ENCODE measurements around the gene ICA1.

Gene ICA1

DNA sequence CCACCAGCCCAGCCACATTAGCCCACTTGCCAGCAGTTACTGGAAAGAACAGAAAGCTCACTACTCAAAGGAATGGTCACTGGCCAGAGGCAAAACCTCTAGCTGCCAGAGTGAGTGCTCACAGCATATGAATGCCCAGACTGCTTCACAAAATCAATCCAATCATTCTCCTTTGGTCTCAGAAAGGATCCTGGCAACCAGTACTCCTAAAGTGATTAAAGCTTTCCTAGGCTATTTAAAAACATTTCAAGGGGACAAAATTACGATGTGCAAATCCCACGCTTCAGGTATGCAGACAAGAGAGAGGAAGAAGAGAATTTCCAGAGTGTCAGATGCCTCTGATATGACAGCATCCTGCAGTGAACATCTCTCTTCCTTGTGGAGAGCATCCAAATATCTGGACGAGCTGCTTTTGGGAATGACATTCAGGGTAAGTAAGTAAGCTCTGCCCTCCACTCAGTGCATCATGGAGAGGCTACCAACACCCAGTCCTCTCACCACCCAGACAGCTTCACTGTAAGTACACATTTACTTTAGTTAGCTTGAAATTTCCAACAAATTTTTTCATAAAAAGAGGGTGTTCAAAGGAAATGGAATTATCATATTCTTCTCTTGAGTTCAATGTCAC is 25.1 kb downstream of the ICA1 start:
- Histone ChIP-seq H3K27ac (no peak overlapping the region), H3K4me3 (ENCODE audit: low read depth, low read length) (no peak overlapping the region), H3K27me3 (ENCODE audit: insufficient read depth, low read depth, severe bottlenecking) (no peaks in the 10 kb centered on the region), H3K9me3 (ENCODE audit: severe bottlenecking) (peaks cover 3% of the 10 kb centered on the region), H3K36me3 (no peaks in the 10 kb centered on the region)
- no peak for DNase-seq
- TF ChIP-seq, protein P1, sequence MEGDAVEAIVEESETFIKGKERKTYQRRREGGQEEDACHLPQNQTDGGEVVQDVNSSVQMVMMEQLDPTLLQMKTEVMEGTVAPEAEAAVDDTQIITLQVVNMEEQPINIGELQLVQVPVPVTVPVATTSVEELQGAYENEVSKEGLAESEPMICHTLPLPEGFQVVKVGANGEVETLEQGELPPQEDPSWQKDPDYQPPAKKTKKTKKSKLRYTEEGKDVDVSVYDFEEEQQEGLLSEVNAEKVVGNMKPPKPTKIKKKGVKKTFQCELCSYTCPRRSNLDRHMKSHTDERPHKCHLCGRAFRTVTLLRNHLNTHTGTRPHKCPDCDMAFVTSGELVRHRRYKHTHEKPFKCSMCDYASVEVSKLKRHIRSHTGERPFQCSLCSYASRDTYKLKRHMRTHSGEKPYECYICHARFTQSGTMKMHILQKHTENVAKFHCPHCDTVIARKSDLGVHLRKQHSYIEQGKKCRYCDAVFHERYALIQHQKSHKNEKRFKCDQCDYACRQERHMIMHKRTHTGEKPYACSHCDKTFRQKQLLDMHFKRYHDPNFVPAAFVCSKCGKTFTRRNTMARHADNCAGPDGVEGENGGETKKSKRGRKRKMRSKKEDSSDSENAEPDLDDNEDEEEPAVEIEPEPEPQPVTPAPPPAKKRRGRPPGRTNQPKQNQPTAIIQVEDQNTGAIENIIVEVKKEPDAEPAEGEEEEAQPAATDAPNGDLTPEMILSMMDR (IDR thresholded peaks at IDR 0.05; ENCODE audit: low read depth, low read length), result no peak

DNA sequence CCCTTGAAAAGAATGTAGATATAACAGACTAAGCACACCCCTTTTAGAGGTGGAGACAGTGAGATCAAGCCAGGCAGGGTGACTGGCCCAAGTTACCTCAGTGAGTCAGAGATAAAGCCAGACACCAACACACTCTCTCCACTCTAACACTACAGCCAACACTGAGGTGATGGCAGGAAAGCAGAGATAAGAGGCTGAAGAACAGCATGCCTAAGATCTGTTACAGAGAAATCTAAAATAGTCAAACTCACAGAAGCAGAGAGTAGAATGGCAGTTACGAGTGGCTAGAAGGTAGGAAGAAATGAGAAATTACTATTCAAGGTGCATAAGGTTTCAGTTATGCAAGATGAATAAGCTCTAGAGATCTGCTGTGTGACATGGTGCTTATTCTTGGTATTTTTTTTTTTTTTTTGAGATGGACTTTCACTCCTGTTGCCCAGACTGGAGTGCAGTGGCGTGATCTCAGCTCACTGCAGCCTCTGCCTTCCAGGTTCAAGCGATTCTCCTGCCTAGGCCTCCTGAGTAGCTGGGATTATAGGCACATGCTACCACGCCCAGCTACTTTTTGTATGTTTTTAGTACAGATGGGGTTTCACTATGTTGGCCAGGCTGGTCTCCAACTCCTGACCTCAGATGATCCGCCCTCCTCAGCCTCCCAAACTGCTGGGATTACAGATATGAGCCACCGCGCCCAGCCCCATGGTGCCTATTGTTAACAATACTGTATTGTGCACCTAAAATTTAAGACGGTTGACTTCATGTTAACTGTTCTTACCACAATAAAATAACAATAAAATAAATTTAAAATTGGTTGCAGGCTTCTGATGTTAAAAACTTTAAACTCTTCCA is 28.7 kb downstream of the ICA1 start:
- H3K36me3 ChIP-seq, result no peaks in the 10 kb centered on the region
- no peak overlapping the region for H3K4me3 ChIP-seq (ENCODE audit: low read depth, low read length)
- H3K27ac ChIP-seq, result no peak overlapping the region
- no peaks in the 10 kb centered on the region for H3K27me3 ChIP-seq (ENCODE audit: insufficient read depth, low read depth, severe bottlenecking)
- TF ChIP-seq, protein P1 (IDR thresholded peaks at IDR 0.05; ENCODE audit: low read depth, low read length), result no peak
- DNase-seq, result no peak
- H3K9me3 ChIP-seq (ENCODE audit: severe bottlenecking), result no peaks in the 10 kb centered on the region

DNA sequence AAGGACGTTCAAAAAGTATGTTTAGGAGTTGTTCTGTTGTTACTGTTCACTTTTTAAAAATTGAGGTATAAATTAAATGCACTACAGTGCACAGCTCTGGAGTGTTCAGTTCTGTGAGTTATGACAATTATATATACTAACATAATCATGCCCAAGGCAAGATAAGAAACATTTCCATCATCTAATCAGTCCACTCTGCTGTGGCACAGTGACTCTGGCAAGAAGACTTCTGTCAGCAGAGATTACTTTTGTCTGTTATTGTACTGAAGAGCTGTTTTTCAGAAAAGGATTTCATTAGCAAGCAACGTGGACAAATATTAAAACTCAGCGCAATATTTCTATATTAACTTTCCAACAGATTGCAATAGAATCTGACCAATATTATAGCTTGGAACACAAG is 32.0 kb downstream of the ICA1 start:
- Histone ChIP-seq H3K27ac (no peak overlapping the region), H3K27me3 (ENCODE audit: insufficient read depth, low read depth, severe bottlenecking) (no peaks in the 10 kb centered on the region), H3K36me3 (no peaks in the 10 kb centered on the region), H3K4me3 (ENCODE audit: low read depth, low read length) (no peak overlapping the region), H3K9me3 (ENCODE audit: severe bottlenecking) (no peaks in the 10 kb centered on the region)
- TF ChIP-seq, protein P1 (IDR thresholded peaks at IDR 0.05; ENCODE audit: low read depth, low read length), result no peak
- DNase-seq, result no peak

DNA sequence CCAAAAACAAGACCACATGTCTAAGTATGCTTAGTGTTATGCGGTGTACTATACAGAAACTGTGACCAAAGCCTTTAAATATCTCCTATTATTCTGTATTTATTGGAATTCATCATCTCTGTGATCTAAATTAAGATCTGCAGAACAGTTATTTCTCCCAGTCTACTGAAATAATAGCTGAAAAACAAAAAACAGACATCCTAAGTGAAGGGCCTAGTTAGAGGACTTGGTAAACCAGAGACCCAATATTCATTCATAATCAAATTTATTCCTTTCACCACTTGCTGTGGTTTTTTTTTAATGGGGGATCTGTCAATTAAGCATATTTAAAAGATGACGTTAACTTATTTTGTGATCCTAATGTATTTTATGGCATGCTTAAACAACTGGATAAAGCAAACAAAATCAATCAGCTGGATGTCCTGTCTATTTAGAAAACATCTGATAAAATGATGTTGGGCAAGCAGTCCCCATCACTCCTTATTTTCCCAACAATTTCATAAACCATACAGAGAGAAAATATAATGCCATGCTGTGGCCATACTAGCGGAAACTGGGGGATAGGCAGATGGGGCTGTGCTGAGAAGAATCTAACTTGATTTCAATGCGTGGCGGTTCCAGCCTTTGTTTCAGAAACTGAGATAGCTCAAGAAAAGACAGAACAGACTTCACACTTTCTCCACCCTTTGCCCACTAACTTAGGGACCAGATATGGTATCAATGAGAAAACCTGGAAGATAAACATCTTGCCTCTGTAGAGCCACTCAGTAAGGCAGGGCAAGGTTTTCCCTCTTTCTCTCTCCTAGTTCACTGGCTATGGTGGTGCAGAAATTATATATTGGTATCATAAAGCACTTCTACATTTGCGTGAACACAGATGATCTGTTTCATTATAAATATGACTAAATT is 32.9 kb downstream of the ICA1 start:
- Histone ChIP-seq H3K9me3 (ENCODE audit: severe bottlenecking) (no peaks in the 10 kb centered on the region), H3K27ac (no peak overlapping the region), H3K27me3 (ENCODE audit: insufficient read depth, low read depth, severe bottlenecking) (no peaks in the 10 kb centered on the region), H3K36me3 (no peaks in the 10 kb centered on the region), H3K4me3 (ENCODE audit: low read depth, low read length) (no peak overlapping the region)
- TF ChIP-seq, protein P1 (IDR thresholded peaks at IDR 0.05; ENCODE audit: low read depth, low read length), result no peak
- DNase-seq, result no peak

DNA sequence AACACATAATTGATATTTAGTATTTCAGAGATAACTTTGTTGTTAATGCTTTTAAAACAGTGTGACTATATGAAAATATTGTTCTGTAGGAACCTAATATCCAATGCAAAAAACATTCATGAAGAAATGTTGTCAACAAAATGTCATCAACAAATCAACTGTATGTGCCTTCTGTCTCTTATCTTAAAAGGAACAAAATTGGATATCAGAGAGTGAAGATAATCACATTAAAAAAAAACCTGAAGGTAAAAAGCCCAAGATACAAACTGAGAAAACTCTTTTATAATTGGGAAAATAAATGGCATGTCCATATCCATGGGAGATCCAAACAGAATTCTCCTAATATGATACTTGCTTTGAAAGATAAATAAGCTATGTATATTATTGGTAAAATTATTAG is 33.9 kb downstream of the ICA1 start:
- H3K4me3 ChIP-seq (ENCODE audit: low read depth, low read length), result no peak overlapping the region

More for the DNA sequence above, 33.9 kb downstream of the ICA1 start:
- H3K9me3 ChIP-seq (ENCODE audit: severe bottlenecking), result no peaks in the 10 kb centered on the region
- no peak overlapping the region for H3K27ac ChIP-seq
- no peaks in the 10 kb centered on the region for H3K27me3 ChIP-seq (ENCODE audit: insufficient read depth, low read depth, severe bottlenecking)
- TF ChIP-seq, protein P1 (IDR thresholded peaks at IDR 0.05; ENCODE audit: low read depth, low read length), result no peak
- no peaks in the 10 kb centered on the region for H3K36me3 ChIP-seq
- no peak for DNase-seq

Measured in WERI-Rb-1 (cell line).